K562 (cell line): Measurements from ENCODE around the gene PDE6D. TPM values are rescaled to one million over a fixed set of nuclear protein-coding genes. Genes with fewer than 3 reads are reported as not detected.
A peak's percentile ranks its signal among the peaks of the same experiment; 100 is the strongest.

Experiments used
- ARNT ChIP-seq, 2 experiments: fragments of 450-650 bp; IDR thresholded peaks; 2 replicates each; pipeline ENCODE4 v1.6.1; 2016; ENCODE audit warnings: mild to moderate bottlenecking in 1 of 2
- CBX1 ChIP-seq: sonication (generic); IDR thresholded peaks from 2 replicates; pipeline ENCODE4 v1.6.1; 2016; ENCODE audit warnings: antibody characterized with exemption, low read depth, mild to moderate bottlenecking
- MTA2 ChIP-seq: fragments of 450-650 bp; IDR thresholded peaks from 2 replicates; pipeline ENCODE4 v1.6.1; 2016; ENCODE audit warnings: low read depth
- RUNX1 ChIP-seq: sonication (generic); IDR thresholded peaks from 2 replicates; pipeline ENCODE4 v1.6.1; 2016; ENCODE audit warnings: antibody characterized with exemption, low read depth
- YY1 ChIP-seq, 3 experiments: IDR thresholded peaks; 2 replicates each; pipeline ENCODE4 v1.6.1; 2011; ENCODE audit warnings: low read length in 2 of 3, mild to moderate bottlenecking in 2 of 3, moderate library complexity in 2 of 3, borderline replicate concordance in 1 of 3, control low read depth in 1 of 3, low read depth in 1 of 3; ENCODE audit not compliant: insufficient read depth in 3 of 3, insufficient replicate concordance in 2 of 3, control insufficient read depth in 1 of 3, insufficient read length in 1 of 3; ENCODE audit errors: extremely low read depth in 1 of 3
- ZKSCAN1 ChIP-seq: fragments of 150-350 bp; IDR thresholded peaks from 2 replicates; pipeline ENCODE4 v1.6.1; 2016; ENCODE audit warnings: low read depth, low read length
- ZKSCAN3 ChIP-seq: fragments of 250-450 bp; sonication (Bioruptor Pico); IDR thresholded peaks from 2 replicates; pipeline ENCODE4 v1.4.0; 2020
- ZNF263 ChIP-seq: sonication (generic); formaldehyde crosslinking; IDR thresholded peaks from 2 replicates; pipeline ENCODE4 v1.8.0; 2022; ENCODE audit warnings: mild to moderate bottlenecking, missing genetic modification reagents, borderline replicate concordance
- ZSCAN29 ChIP-seq: fragments of 450-650 bp; IDR thresholded peaks from 2 replicates; pipeline ENCODE4 v1.6.1; 2017
- polyA plus RNA-seq, 8 experiments: library from polyadenylated mRNA; depleted of rRNA in 4 of 8; stranded (reverse) in 5 of 8; unstranded in 3 of 8; fragments of >200 nt; fragmentation: Nextera tagmentation in 2 of 8; fragmentation: Illumina TruSeq in 1 of 8; extraction: Ambion mirVana in 2 of 8; extraction: Trizol in 1 of 8; gene quantifications; 2 replicates each; pipeline versions ENCODE4 v1.2.1 to v1.2.3, GENCODE V29; 2011 to 2014; ENCODE audit warnings: inconsistent platforms in 1 of 8, missing spikeins in 1 of 8
- total RNA-seq, 7 experiments: library from RNA; depleted of rRNA in 6 of 7; stranded (reverse); fragments of >200 nt in 6 of 7; fragmentation: Illumina TruSeq in 2 of 7; extraction: Trizol in 2 of 7; gene quantifications; 2 replicates each; pipeline versions ENCODE4 v1.2.1 to v1.2.3, GENCODE V29; 2011 to 2021; ENCODE audit warnings: low replicate concordance in 1 of 7
- TF ChIP-seq, protein P1 (sequence below), 2 experiments: fragments of 450-650 bp; formaldehyde crosslinking in 1 of 2; IDR thresholded peaks; 2 replicates each; pipeline versions ENCODE4 v1.4.0 to v1.6.1; 2014 to 2020; ENCODE audit warnings: mild to moderate bottlenecking in 2 of 2, borderline replicate concordance in 1 of 2, low read depth in 1 of 2

The PDE6D gene
- total and polyA plus RNA-seq, 9 of the 15 experiments (the other 6 are each of a cell fraction or from before 2014, with no cell fraction given), result 0.65 to 11.6 (median 7.0) TPM

DNA sequence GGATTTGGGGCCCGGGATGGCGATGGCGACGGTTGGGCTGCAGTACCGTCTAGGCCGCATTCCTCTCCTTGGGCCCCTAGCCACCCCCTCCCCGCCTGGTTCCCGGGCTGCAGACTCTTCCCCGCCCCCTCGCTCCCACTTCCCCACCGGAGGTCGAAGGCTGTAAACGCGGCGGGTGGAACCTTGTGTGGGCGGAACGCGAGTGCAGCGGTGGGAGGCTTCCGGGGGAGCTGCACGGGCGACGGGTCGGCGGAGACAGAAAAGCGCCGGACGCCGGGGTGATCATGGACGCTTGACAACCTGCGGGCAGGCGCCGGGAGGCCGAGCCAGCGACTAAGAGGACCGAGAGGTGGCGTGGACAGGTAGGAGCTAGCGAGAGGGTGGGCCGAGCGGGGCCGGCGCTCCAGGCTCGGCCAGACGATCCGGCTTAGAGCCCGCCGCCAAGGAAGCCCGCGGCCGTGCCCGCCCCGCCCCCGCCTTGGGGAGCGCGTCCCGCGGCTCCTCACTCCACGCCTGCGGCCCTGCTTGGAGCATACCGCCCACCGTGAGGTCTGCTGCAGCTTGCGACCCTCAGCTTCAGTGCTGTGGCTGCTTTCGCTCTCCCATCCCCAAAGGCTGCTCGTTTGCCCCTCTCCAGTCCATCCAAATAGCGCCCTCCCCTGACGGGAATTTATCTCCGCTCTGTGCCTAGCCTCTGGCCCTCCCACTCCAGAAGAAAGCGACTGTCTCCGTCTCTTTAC, 5.3 kb upstream of the PDE6D start, which contains the start of gene COPS7B (continued):
- TF ChIP-seq YY1 (IDR thresholded peaks at IDR 0.05; ENCODE audit: borderline replicate concordance in 1 of 3, control insufficient read depth in 1 of 3, extremely low read depth in 1 of 3, insufficient read depth in 3 of 3, insufficient read length in 1 of 3, insufficient replicate concordance in 2 of 3, low read depth in 1 of 3, low read length in 2 of 3) (peak; percentile 47 to 95 (median 92)), CBX1 (peak; percentile 67; the same call in 1 of the 2 replicates), MTA2 (no peak), RUNX1 (no peak), ZKSCAN1 (peak; percentile 23; the same call in 1 of the 2 replicates), ZNF263 (peak; percentile 35; the same call in 1 of the 2 replicates), ZSCAN29 (no peak), ZKSCAN3 (CRISPR knock-in tag) (no peak), ARNT (IDR thresholded peaks at IDR 0.05) (no peak)
- TF ChIP-seq, protein P1, sequence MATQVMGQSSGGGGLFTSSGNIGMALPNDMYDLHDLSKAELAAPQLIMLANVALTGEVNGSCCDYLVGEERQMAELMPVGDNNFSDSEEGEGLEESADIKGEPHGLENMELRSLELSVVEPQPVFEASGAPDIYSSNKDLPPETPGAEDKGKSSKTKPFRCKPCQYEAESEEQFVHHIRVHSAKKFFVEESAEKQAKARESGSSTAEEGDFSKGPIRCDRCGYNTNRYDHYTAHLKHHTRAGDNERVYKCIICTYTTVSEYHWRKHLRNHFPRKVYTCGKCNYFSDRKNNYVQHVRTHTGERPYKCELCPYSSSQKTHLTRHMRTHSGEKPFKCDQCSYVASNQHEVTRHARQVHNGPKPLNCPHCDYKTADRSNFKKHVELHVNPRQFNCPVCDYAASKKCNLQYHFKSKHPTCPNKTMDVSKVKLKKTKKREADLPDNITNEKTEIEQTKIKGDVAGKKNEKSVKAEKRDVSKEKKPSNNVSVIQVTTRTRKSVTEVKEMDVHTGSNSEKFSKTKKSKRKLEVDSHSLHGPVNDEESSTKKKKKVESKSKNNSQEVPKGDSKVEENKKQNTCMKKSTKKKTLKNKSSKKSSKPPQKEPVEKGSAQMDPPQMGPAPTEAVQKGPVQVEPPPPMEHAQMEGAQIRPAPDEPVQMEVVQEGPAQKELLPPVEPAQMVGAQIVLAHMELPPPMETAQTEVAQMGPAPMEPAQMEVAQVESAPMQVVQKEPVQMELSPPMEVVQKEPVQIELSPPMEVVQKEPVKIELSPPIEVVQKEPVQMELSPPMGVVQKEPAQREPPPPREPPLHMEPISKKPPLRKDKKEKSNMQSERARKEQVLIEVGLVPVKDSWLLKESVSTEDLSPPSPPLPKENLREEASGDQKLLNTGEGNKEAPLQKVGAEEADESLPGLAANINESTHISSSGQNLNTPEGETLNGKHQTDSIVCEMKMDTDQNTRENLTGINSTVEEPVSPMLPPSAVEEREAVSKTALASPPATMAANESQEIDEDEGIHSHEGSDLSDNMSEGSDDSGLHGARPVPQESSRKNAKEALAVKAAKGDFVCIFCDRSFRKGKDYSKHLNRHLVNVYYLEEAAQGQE (IDR thresholded peaks at IDR 0.05; ENCODE audit: borderline replicate concordance), result peak; percentile 25; the same call in 1 of the 2 replicates
- TF ChIP-seq, protein P1 (CRISPR knock-in tag; IDR thresholded peaks at IDR 0.05; ENCODE audit: low read depth), result 0 out of 2 replicates have a peak, but pooled peaks have one; percentile 18
